H1 (cell line): ENCODE results near the gene TMEM204. TPM values are rescaled to one million over a fixed set of nuclear protein-coding genes. Genes with fewer than 3 reads are reported as not detected.

Source experiments
- CTCF ChIA-PET: fragments of 300-600 bp; sonication (Branson Sonifier 250); formaldehyde crosslinking; loops from one replicate; lab custom pipeline; 2021; ENCODE audit not compliant: partially characterized antibody; lab: Charles Lee
- POLR2A ChIA-PET: fragments of 300-600 bp; sonication (Branson Sonifier 250); formaldehyde crosslinking; loops from one replicate; lab custom pipeline; 2021; ENCODE audit warnings: inconsistent platforms; ENCODE audit not compliant: partially characterized antibody; lab: Charles Lee
- DNase-seq, 2 experiments: peaks; one replicate each; pipeline versions ENCODE4 v3.0.0 to v3.0.0-alpha.2; 2010 to 2022; ENCODE audit warnings: low spot score in 2 of 2, low read depth in 1 of 2, mixed read lengths in 1 of 2
- FAIRE-seq: peaks from 2 replicates; lab custom pipeline; 2011; peaks lifted over from hg19 to GRCh38; lab: Jason Lieb, UNC
- H2AFZ ChIP-seq: 2 replicates; pipeline ENCODE4 v1.8.1; 2012; ENCODE audit warnings: low read length, inconsistent platforms
- H2AK5ac ChIP-seq: 2 replicates; pipeline ENCODE4 v1.6.1; 2013; ENCODE audit warnings: low read depth, low read length
- H2BK120ac ChIP-seq: replicated peaks from 2 replicates; pipeline ENCODE3; 2013; ENCODE audit warnings: low read depth, low read length, inconsistent platforms
- H2BK12ac ChIP-seq: 2 replicates; pipeline ENCODE4 v1.6.1; 2013; ENCODE audit warnings: low read depth, low read length
- H2BK15ac ChIP-seq: 2 replicates; pipeline ENCODE4 v1.6.1; 2013; ENCODE audit warnings: low read length
- H2BK20ac ChIP-seq: 2 replicates; pipeline ENCODE4 v1.6.1; 2013; ENCODE audit warnings: low read length
- H2BK5ac ChIP-seq: 2 replicates; pipeline ENCODE4 v1.6.1; 2013; ENCODE audit warnings: low read depth, low read length
- H3K14ac ChIP-seq: 2 replicates; pipeline ENCODE4 v1.6.1; 2013; ENCODE audit warnings: inconsistent platforms; ENCODE audit not compliant: insufficient read length
- H3K18ac ChIP-seq: 2 replicates; pipeline ENCODE4 v1.6.1; 2013; ENCODE audit warnings: low read length; ENCODE audit errors: extremely low read depth
- H3K23ac ChIP-seq: 2 replicates; pipeline ENCODE4 v1.6.1; 2013; ENCODE audit warnings: inconsistent platforms; ENCODE audit not compliant: insufficient read length
- H3K23me2 ChIP-seq: 2 replicates; pipeline ENCODE4 v1.6.1; 2013; ENCODE audit warnings: low read depth, low read length
- H3K27ac ChIP-seq: 2 replicates; pipeline ENCODE4 v1.6.1; 2011; ENCODE audit warnings: low read depth, low read length, inconsistent platforms
- H3K27me3 ChIP-seq, 4 experiments: replicated peaks in 1 of 4; 1 replicate in 1 of 4; 2 replicates in 3 of 4; pipeline versions ENCODE4 v1.6.1 to v1.8.1; 2011 to 2013; ENCODE audit warnings: low read length in 3 of 4, mild to moderate bottlenecking in 3 of 4, inconsistent platforms in 2 of 4, mixed read lengths in 2 of 4, moderate library complexity in 1 of 4; ENCODE audit not compliant: control insufficient read depth in 3 of 4, insufficient read depth in 3 of 4; ENCODE audit errors: extremely low read depth in 1 of 4
- H3K36me3 ChIP-seq, 4 experiments: 2 replicates each; pipeline versions ENCODE4 v1.6.1 to v1.8.1; 2011 to 2013; ENCODE audit warnings: mild to moderate bottlenecking in 4 of 4, low read length in 3 of 4, moderate library complexity in 2 of 4, control low read depth in 1 of 4, inconsistent platforms in 1 of 4; ENCODE audit not compliant: insufficient read depth in 4 of 4, control insufficient read depth in 2 of 4
- H3K4ac ChIP-seq: replicated peaks from 2 replicates; pipeline ENCODE3; 2013; ENCODE audit warnings: low read length, low read depth, mixed read lengths, inconsistent platforms; ENCODE audit not compliant: insufficient read length
- H3K4me1 ChIP-seq, 4 experiments: replicated peaks in 1 of 4; 1 replicate in 1 of 4; 2 replicates in 3 of 4; pipeline versions ENCODE4 v1.6.1 to v1.8.1; 2011 to 2013; ENCODE audit warnings: low read length in 3 of 4, inconsistent platforms in 2 of 4, mixed read lengths in 1 of 4; ENCODE audit not compliant: insufficient read depth in 4 of 4, control insufficient read depth in 3 of 4
- H3K4me2 ChIP-seq, 2 experiments: 2 replicates each; pipeline versions ENCODE4 v1.6.1 to v1.8.1; 2011 to 2013; ENCODE audit warnings: low read depth in 2 of 2, low read length in 2 of 2, control low read depth in 1 of 2, inconsistent platforms in 1 of 2, mild to moderate bottlenecking in 1 of 2; ENCODE audit not compliant: insufficient read depth in 1 of 2
- H3K4me3 ChIP-seq, 4 experiments: fragments of 200-600, 300-600 bp in 1 of 4; sonication (generic), shearing (Covaris generic), sonication (Bioruptor Twin) in 1 of 4; 2 replicates each; pipeline versions ENCODE4 v1.5.1 to v1.8.1; 2011 to 2016; ENCODE audit warnings: low read length in 4 of 4, low read depth in 3 of 4, control low read depth in 2 of 4, inconsistent platforms in 2 of 4, mild to moderate bottlenecking in 2 of 4, mixed read lengths in 1 of 4, moderate library complexity in 1 of 4; ENCODE audit not compliant: insufficient read depth in 2 of 4; ENCODE audit errors: extremely low read depth in 1 of 4
- H3K56ac ChIP-seq: replicated peaks from 2 replicates; pipeline ENCODE3; 2013; ENCODE audit warnings: low read depth, mild to moderate bottlenecking, mixed read lengths, low read length, inconsistent platforms; ENCODE audit not compliant: insufficient read length
- H3K79me1 ChIP-seq: 2 replicates; pipeline ENCODE4 v1.6.1; 2013; ENCODE audit warnings: low read depth, low read length, control low read depth
- H3K79me2 ChIP-seq, 2 experiments: 2 replicates each; pipeline versions ENCODE4 v1.6.1 to v1.8.1; 2012 to 2013; ENCODE audit warnings: low read length in 2 of 2, mild to moderate bottlenecking in 2 of 2, inconsistent platforms in 1 of 2; ENCODE audit not compliant: insufficient read depth in 2 of 2, control insufficient read depth in 1 of 2
- H3K9ac ChIP-seq, 4 experiments: replicated peaks in 1 of 4; 1 replicate in 1 of 4; 2 replicates in 3 of 4; pipeline versions ENCODE4 v1.6.1 to v1.8.1; 2011 to 2013; ENCODE audit warnings: low read depth in 3 of 4, low read length in 3 of 4, control low read depth in 2 of 4, mild to moderate bottlenecking in 2 of 4, moderate library complexity in 2 of 4, inconsistent platforms in 1 of 4; ENCODE audit errors: extremely low read depth in 1 of 4
- H3K9me3 ChIP-seq, 2 experiments: 2 replicates each; pipeline versions ENCODE4 v1.6.1 to v1.8.1; 2012 to 2013; ENCODE audit warnings: mild to moderate bottlenecking in 2 of 2, moderate library complexity in 2 of 2, control low read depth in 1 of 2, inconsistent platforms in 1 of 2, low read depth in 1 of 2, low read length in 1 of 2, mixed read lengths in 1 of 2; ENCODE audit not compliant: insufficient read depth in 2 of 2
- H4K20me1 ChIP-seq, 2 experiments: replicated peaks in 1 of 2; 2 replicates each; pipeline versions ENCODE3 to v1.8.1; 2011 to 2013; ENCODE audit warnings: inconsistent platforms in 2 of 2, low read length in 2 of 2, mild to moderate bottlenecking in 1 of 2; ENCODE audit not compliant: insufficient read depth in 2 of 2, control insufficient read depth in 1 of 2
- H4K5ac ChIP-seq: 2 replicates; pipeline ENCODE4 v1.6.1; 2013; ENCODE audit warnings: low read length, low read depth, mixed read lengths, inconsistent platforms; ENCODE audit not compliant: insufficient read length
- H4K8ac ChIP-seq: 2 replicates; pipeline ENCODE4 v1.8.0; 2013; ENCODE audit warnings: mild to moderate bottlenecking, moderate library complexity, low read length, inconsistent platforms; ENCODE audit not compliant: insufficient read depth; ENCODE audit errors: extremely low read depth
- H4K91ac ChIP-seq: replicated peaks from 2 replicates; pipeline ENCODE3; 2013; ENCODE audit warnings: low read length, mixed read lengths, inconsistent platforms; ENCODE audit not compliant: insufficient read length
- ATF2 ChIP-seq: IDR thresholded peaks from 2 replicates; pipeline ENCODE4 v1.6.1; 2012; ENCODE audit warnings: low read length, inconsistent platforms
- BCL11A ChIP-seq, 2 experiments: IDR thresholded peaks; one replicate each; pipeline ENCODE4 v1.6.1; 2011; ENCODE audit warnings: low read depth in 2 of 2, low read length in 2 of 2, mild to moderate bottlenecking in 2 of 2
- CHD2 ChIP-seq: IDR thresholded peaks from 2 replicates; pipeline ENCODE4 v1.6.1; 2012; ENCODE audit warnings: low read length, improper control_type of control experiment
- E2F6 ChIP-seq: IDR thresholded peaks from 2 replicates; pipeline ENCODE4 v1.6.1; 2012; ENCODE audit warnings: inconsistent platforms
- GTF2F1 ChIP-seq: IDR thresholded peaks from 2 replicates; pipeline ENCODE4 v1.6.1; 2012; ENCODE audit warnings: low read depth, low read length, improper control_type of control experiment, borderline replicate concordance
- POU5F1 ChIP-seq: IDR thresholded peaks from 2 replicates; pipeline ENCODE4 v1.6.1; 2011; ENCODE audit warnings: low read depth, mild to moderate bottlenecking, low read length, moderate library complexity
- RNF2 ChIP-seq: fragments of 200-900, 300-1000 bp; sonication (generic); IDR thresholded peaks from 2 replicates; pipeline ENCODE4 v1.7.1; 2016; ENCODE audit warnings: borderline replicate concordance, low read depth, mild to moderate bottlenecking, antibody characterized with exemption, low read length; ENCODE audit not compliant: poor library complexity, severe bottlenecking; ENCODE audit errors: missing control alignments
- TAF7 ChIP-seq: optimal IDR thresholded peaks from 2 replicates; pipeline ENCODE3; 2011; ENCODE audit warnings: low read depth, mild to moderate bottlenecking, inconsistent platforms, low read length, moderate library complexity, borderline replicate concordance
- WGBS, 2 experiments: shearing (Covaris generic) in 1 of 2; methylation state at CpG; one replicate each; pipeline versions ENCODE4 v1.1.6 to v1.1.7; 2013 to 2015; ENCODE audit warnings: low lambda C conversion rate in 2 of 2, mixed read lengths in 2 of 2, inconsistent platforms in 1 of 2, low coverage in 1 of 2, missing lambda C conversion rate in 1 of 2; ENCODE audit not compliant: insufficient replicate concordance in 2 of 2, insufficient coverage in 1 of 2, insufficient read length in 1 of 2; ENCODE audit errors: extremely low coverage in 1 of 2, missing lambda C conversion rate in 1 of 2; 5-methylcytosine and 5-hydroxymethylcytosine counted together
- polyA plus RNA-seq, 7 experiments: library from polyadenylated mRNA; depleted of rRNA in 3 of 7; stranded (reverse) in 5 of 7; unstranded in 2 of 7; fragments of >200 nt in 5 of 7; fragments of 200-250 nt in 2 of 7; gene quantifications; 1 replicate in 5 of 7; 2 replicates in 1 of 7; 4 replicates in 1 of 7; pipeline versions ENCODE4 v1.2.1 to v1.2.3, GENCODE V29; 2011 to 2013; ENCODE audit warnings: missing spikeins in 2 of 7, mixed read lengths in 2 of 7
- total RNA-seq: library from RNA; stranded (reverse); fragmentation: NEBNext Ultra II Directional; extraction: Animal tissue kit (Norgen Biotek cat#: 25700); gene quantifications from 2 replicates; pipeline ENCODE4 v1.2.1, GENCODE V29; 2021

Gene TMEM204
- total and polyA plus RNA-seq, 2 of the 8 experiments (the other 6 are each of a cell fraction or from before 2014, with no cell fraction given) = not detected

- H3K4me2 ChIP-seq = no peak overlapping the region
- no peak overlapping the region for H4K91ac ChIP-seq
- ChIA-PET CTCF (interaction anchor here (0.7 to 2.5 kb wide), 2 partner anchors 10 to 12 kb away, joined by 3 to 12 read pairs; no protein-coding TSS in a partner anchor), POLR2A (no interaction called here)
- FAIRE-seq (no peak), DNase-seq (no peak)
- H3K9me3 ChIP-seq = no peaks in the 10 kb centered on the region
- H3K79me2 ChIP-seq = no peaks in the 10 kb centered on the region
- no peak overlapping the region for H3K4me3 ChIP-seq
- no peak overlapping the region for H2BK12ac ChIP-seq
- H3K14ac ChIP-seq = no peak overlapping the region
- H3K56ac ChIP-seq = no peak overlapping the region
- H3K23ac ChIP-seq = no peak overlapping the region
- no peak overlapping the region for H2BK5ac ChIP-seq
- no peak overlapping the region for H3K18ac ChIP-seq
- H3K4me1 ChIP-seq = no peaks in the 10 kb centered on the region
- H4K20me1 ChIP-seq = peaks cover 3% of the 10 kb centered on the region in 2 experiments
- no peak overlapping the region for H2BK20ac ChIP-seq
- no peak overlapping the region for H2AFZ ChIP-seq
- no peak overlapping the region for H3K27ac ChIP-seq
- H3K36me3 ChIP-seq = peaks cover 0 to 6% (median 0%) of the 10 kb centered on the region in 4 experiments; a peak in 1 of 8 replicates
- no peaks in the 10 kb centered on the region for H3K27me3 ChIP-seq
- no peak overlapping the region for H2AK5ac ChIP-seq
- H3K79me1 ChIP-seq = no peaks in the 10 kb centered on the region; the same call in 1 of the 2 replicates
- no peak overlapping the region for H2BK15ac ChIP-seq
- no peak overlapping the region for H4K8ac ChIP-seq
- H3K9ac ChIP-seq = no peak overlapping the region
- no peak overlapping the region for H4K5ac ChIP-seq
- no peaks in the 10 kb centered on the region for H3K23me2 ChIP-seq
- WGBS, 2 experiments = 92% methylated on average over 15 of the region's 15 CpGs; no CpG with 5 or more reads in 1 of the 2 experiments
- no peak overlapping the region for H2BK120ac ChIP-seq
- no peak overlapping the region for H3K4ac ChIP-seq
- no peak for TF ChIP-seq TAF7
- no peak for TF ChIP-seq E2F6
- no peak for TF ChIP-seq RNF2
- TF ChIP-seq GTF2F1 = no peak
- no peak for TF ChIP-seq POU5F1
- no peak for TF ChIP-seq BCL11A (IDR thresholded peaks at IDR 0.05; ENCODE audit: low read depth in 2 of 2, low read length in 2 of 2)
- TF ChIP-seq CHD2 = no peak
- no peak for TF ChIP-seq ATF2
Measured at GRCh38 chr16:1550696-1551095, 17.2 kb downstream of the TMEM204 start.
